ENCODE measurements around the gene EFHC1. TPM values are rescaled to one million over a fixed set of nuclear protein-coding genes. Genes with fewer than 3 reads are reported as not detected.
A peak's percentile ranks its signal among the peaks of the same experiment; 100 is the strongest.
"Not testable (repeated sequence)": the region's sequence is repeated elsewhere in the genome, so short reads cannot be mapped to it uniquely, and the experiment has no call there.

EFHC1 gene
- total and polyA plus RNA-seq, 5 experiments from 2014 or later, result 2.5 to 15.5 (median 5.1) TPM

DNA sequence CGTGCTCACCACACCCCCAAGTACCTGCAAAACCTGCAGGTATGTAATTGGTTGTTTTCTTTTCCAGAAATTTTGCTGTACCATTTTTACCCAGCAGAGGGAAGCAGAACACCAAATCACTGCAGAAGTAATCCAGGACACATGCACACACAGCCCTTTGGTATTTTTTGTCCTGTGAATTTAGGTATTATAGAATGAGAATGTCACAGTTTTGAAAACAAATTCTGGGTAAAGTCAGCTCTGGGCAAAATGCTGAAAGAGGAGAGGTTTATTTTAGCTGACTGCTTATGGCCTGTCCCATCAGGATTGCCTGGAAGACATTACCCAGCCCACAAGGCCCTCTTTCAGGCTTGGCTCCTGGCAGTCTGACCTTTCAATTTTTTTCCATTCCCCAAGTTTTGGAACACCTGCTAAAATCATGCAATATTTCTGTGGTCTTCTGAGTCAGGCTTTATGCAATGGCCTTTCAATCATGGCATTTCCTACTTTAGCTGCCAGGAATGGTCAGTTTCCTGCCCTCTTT lies 3.5 kb upstream of the EFHC1 start:
- Mint-ChIP-seq H3K4me1 (peaks cover 15 to 45% (median 21%) of the 10 kb centered on the region in 4 donors), H3K36me3 (no peaks in the 10 kb centered on the region), H3K9me3 (no peaks in the 10 kb centered on the region), H3K27ac (peak overlapping the region in 7 of 10 donors; percentile 13 to 68 (median 56)), H3K4me3 (peak overlapping the region in 2 of 10 donors; percentile 24 to 29), H3K27me3 (no peaks in the 10 kb centered on the region)
- DNase-seq, result peak in 7 of 10 donors; percentile 45 to 80 (median 69)
- peak in 1 of 2 donors; percentile 14 for ATAC-seq
- POLR2A ChIA-PET, result interaction anchor here (1.1 kb wide), 1 partner anchor 131 kb away, joined by 4 read pairs; no protein-coding TSS in a partner anchor

DNA sequence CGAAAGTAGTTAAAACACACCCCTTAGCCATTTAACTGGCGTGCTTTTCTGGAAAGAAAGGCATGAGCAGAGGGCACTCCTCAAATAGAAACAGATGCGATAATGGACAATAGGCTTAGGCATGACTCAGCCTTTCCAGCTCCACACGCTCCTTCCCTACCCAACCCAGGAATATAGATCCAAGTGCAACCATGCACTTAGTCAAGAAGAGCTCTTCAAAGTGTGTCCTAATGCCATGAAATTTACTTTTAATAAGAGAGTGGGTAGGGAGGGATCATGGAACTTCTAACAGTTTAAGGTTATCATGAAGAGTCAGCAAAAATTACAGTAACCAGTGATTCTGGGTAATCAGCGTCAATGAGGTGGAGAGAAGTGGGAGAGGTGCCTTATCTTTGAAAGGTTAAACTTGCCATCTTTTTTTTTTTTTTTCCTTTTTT lies 2.4 kb upstream of the EFHC1 start:
- ATAC-seq, result no peak

GRCh38 chr6:52418606-52419005 lies 1.5 kb upstream of the EFHC1 start:
- Mint-ChIP-seq H3K27ac (no peak overlapping the region), H3K4me1 (peaks cover 8 to 38% (median 16%) of the 10 kb centered on the region in 4 donors), H3K36me3 (no peaks in the 10 kb centered on the region), H3K9me3 (no peaks in the 10 kb centered on the region), H3K4me3 (peak overlapping the region in 4 of 10 donors; percentile 24 to 53 (median 44)), H3K27me3 (no peaks in the 10 kb centered on the region)
- no peak for DNase-seq
- ATAC-seq, result no peak
- POLR2A ChIA-PET, result interaction anchor here (0.7 to 2.4 kb wide), 7 partner anchors 28 to 243 kb away, joined by 3 to 16 read pairs (median 7); partner anchors contain the start of genes MCM3, PAQR8 and TRAM2

More for the DNA sequence above, 2.4 kb upstream of the EFHC1 start:
- peak overlapping the region in 5 of 10 donors; percentile 11 to 90 (median 48) for H3K27ac Mint-ChIP-seq
- DNase-seq, result no peak
- H3K27me3 Mint-ChIP-seq, result no peaks in the 10 kb centered on the region
- peaks cover 11 to 42% (median 18%) of the 10 kb centered on the region in 4 donors for H3K4me1 Mint-ChIP-seq
- H3K4me3 Mint-ChIP-seq, result peak overlapping the region in 3 of 10 donors; percentile 2 to 54 (median 39)
- H3K36me3 Mint-ChIP-seq, result no peaks in the 10 kb centered on the region
- no peaks in the 10 kb centered on the region for H3K9me3 Mint-ChIP-seq
- POLR2A ChIA-PET, result interaction anchor here (1.1 kb wide), 1 partner anchor 133 kb away, joined by 3 read pairs; the partner anchor contains the start of gene MCM3

DNA sequence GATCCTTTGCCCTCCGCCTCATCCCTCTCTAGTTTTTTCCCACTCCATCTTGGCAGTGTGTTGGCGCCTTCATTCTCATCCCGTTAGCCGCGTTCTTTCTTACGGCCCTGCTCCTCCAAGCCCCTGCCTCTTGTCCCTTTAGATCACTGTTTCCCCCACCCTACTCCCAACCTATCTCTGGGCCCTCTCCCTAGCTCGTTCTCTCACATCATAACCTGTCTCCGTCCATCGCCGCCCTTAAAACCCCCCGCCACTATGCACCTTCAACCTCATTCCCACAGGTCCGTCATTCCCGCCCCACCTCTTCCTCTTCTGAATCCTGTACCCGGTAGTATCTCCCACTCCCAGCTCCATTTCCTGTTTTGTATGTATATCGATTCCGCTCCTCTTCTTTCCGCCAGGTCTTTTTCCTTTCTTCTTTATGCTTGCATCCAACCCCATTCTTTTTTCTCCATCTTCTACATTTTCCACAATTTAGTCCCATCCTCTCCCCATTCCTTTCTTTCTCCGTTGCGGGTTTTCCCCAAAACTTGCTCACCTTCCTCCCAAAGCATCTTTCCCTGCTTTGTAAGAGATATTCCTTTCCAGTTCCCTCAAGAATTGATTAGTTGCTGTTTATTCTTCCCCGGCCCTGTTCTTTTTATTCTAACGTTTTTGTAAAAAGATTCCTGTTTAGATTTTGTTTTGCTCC lies 671 bp downstream of the EFHC1 start:
- ATAC-seq (peak; percentile 0 to 9), DNase-seq (no peak)
- no peaks in the 10 kb centered on the region for H3K36me3 Mint-ChIP-seq
- no peaks in the 10 kb centered on the region for H3K27me3 Mint-ChIP-seq
- H3K4me1 Mint-ChIP-seq, result peaks cover 3 to 28% (median 12%) of the 10 kb centered on the region in 4 donors
- no peak overlapping the region for H3K4me3 Mint-ChIP-seq
- POLR2A ChIA-PET, result interaction anchor here (1.5 to 2.6 kb wide), 5 partner anchors 20 to 155 kb away, joined by 3 to 16 read pairs (median 7); partner anchors contain the start of gene TRAM2
- H3K9me3 Mint-ChIP-seq, result no peaks in the 10 kb centered on the region
- no peak overlapping the region for H3K27ac Mint-ChIP-seq

DNA sequence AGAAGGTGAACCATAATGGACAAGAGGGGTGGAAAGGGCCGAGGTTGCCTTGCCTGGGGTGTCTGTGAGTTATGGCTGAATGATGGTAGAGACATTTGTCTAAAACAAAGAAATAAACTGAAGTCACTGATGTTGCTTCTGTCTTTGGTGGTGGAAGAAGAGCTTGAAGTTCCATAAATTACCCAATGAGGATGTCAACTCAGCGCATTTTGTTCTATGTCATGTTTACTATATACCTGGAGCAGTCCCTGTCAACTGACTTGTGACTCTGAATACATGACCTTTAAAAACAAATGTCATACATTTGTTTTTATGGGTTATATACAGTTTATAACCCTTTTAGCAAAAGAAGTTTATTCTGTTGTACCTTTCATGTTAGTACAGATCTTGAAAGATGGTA lies 2.0 kb downstream of the EFHC1 start:
- H3K27ac Mint-ChIP-seq, result no peak overlapping the region
- POLR2A ChIA-PET, result no interaction called here
- H3K9me3 Mint-ChIP-seq, result no peaks in the 10 kb centered on the region
- DNase-seq (no peak), ATAC-seq (no peak)
- no peaks in the 10 kb centered on the region for H3K27me3 Mint-ChIP-seq
- peaks cover 0 to 17% (median 5%) of the 10 kb centered on the region in 4 donors for H3K4me1 Mint-ChIP-seq
- H3K4me3 Mint-ChIP-seq, result no peak overlapping the region
- no peaks in the 10 kb centered on the region for H3K36me3 Mint-ChIP-seq

GRCh38 chr6:52423448-52423847 lies 3.3 kb downstream of the EFHC1 start:
- Mint-ChIP-seq H3K4me1 (peaks cover 0 to 12% (median 5%) of the 10 kb centered on the region in 4 donors), H3K27me3 (no peaks in the 10 kb centered on the region), H3K27ac (no peak overlapping the region), H3K9me3 (no peaks in the 10 kb centered on the region), H3K4me3 (no peak overlapping the region), H3K36me3 (peaks cover 0 to 2% (median 0%) of the 10 kb centered on the region in 3 donors)
- no peak for ATAC-seq
- no peak for DNase-seq
- POLR2A ChIA-PET, result interaction anchor here (0.6 to 1.0 kb wide), 4 partner anchors 120 to 216 kb away, joined by 3 to 4 read pairs (median 4); no protein-coding TSS in a partner anchor

DNA sequence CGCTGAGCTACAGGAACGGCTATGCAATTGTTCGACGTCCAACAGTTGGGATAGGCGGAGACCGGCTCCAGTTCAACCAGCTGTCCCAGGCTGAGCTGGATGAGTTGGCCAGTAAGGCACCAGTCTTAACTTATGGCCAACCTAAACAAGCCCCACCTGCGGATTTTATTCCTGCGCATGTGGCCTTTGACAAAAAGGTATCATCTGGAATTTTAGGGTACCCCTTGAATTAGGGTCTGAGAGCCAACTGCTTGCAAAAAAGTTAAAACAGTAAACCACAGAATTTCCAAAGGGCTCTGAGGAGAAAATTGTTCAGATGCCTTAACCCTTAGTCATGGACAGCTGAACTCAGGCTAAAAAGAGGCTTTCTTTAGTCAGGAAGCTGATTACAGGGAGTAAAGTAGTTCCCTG lies 3.8 kb downstream of the EFHC1 start:
- no peak for ATAC-seq
- no peak for DNase-seq
- Mint-ChIP-seq H3K4me1 (peaks cover 0 to 8% (median 5%) of the 10 kb centered on the region in 4 donors), H3K36me3 (peaks cover 0 to 3% (median 0%) of the 10 kb centered on the region in 3 donors), H3K27me3 (no peaks in the 10 kb centered on the region), H3K4me3 (no peak overlapping the region), H3K27ac (no peak overlapping the region), H3K9me3 (no peaks in the 10 kb centered on the region)
- POLR2A ChIA-PET, result interaction anchor here (1.0 kb wide), 1 partner anchor 160 kb away, joined by 3 read pairs; no protein-coding TSS in a partner anchor

GRCh38 chr6:52424513-52424912 lies 4.4 kb downstream of the EFHC1 start:
- Mint-ChIP-seq H3K27me3 (no peaks in the 10 kb centered on the region), H3K27ac (no peak overlapping the region), H3K4me3 (no peak overlapping the region), H3K9me3 (no peaks in the 10 kb centered on the region), H3K36me3 (peaks cover 0 to 3% (median 2%) of the 10 kb centered on the region in 3 donors), H3K4me1 (peaks cover 0 to 3% (median 1%) of the 10 kb centered on the region in 4 donors)
- ATAC-seq, result no peak
- no peak for DNase-seq
- POLR2A ChIA-PET, result interaction anchor here (0.5 kb wide), 1 partner anchor 51 kb away, joined by 3 read pairs; no protein-coding TSS in a partner anchor

DNA sequence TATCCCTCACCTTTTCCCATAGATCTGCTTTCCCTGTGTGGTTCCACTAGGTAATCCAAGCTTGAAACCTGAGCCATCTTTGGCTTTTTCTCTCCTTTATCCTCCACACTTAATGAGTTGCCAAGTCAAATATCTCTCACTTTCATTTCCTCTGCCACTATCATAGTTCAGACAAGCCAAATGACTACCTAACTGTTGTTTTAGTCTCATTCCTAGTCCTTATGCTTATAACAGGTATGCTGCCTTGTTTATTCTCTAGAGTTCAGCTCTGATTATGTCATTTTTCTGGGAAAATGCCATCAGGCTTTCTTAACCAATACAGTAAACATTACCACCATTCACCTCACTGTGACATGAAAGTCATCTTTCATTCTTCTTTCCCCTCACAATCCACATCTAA lies 6.5 kb downstream of the EFHC1 start:
- POLR2A ChIA-PET, result no interaction called here
- Mint-ChIP-seq H3K4me1 (peaks cover 0 to 7% (median 2%) of the 10 kb centered on the region in 4 donors), H3K9me3 (no peaks in the 10 kb centered on the region), H3K27ac (no peak overlapping the region), H3K4me3 (no peak overlapping the region), H3K27me3 (no peaks in the 10 kb centered on the region), H3K36me3 (peaks cover 0 to 11% (median 11%) of the 10 kb centered on the region in 3 donors)
- ATAC-seq (no peak), DNase-seq (no peak)

- ATAC-seq, H3K9me3 Mint-ChIP-seq, H3K4me3 Mint-ChIP-seq, H3K27me3 Mint-ChIP-seq, H3K27ac Mint-ChIP-seq, H3K4me1 Mint-ChIP-seq, DNase-seq, POLR2A ChIA-PET: not testable (repeated sequence)
- H3K36me3 Mint-ChIP-seq, result peaks cover 0 to 23% (median 16%) of the 10 kb centered on the region in 3 donors
Measured at GRCh38 chr6:52433294-52433693, 13.2 kb downstream of the EFHC1 start.

GRCh38 chr6:52435345-52435744 lies 15.2 kb downstream of the EFHC1 start:
- DNase-seq (no peak), ATAC-seq (no peak)
- Mint-ChIP-seq H3K27me3 (peaks cover 0 to 1% (median 0%) of the 10 kb centered on the region in 5 donors), H3K9me3 (no peaks in the 10 kb centered on the region), H3K27ac (no peak overlapping the region), H3K36me3 (peaks cover 0 to 24% (median 12%) of the 10 kb centered on the region in 3 donors), H3K4me3 (no peak overlapping the region), H3K4me1 (peaks cover 0 to 7% (median 3%) of the 10 kb centered on the region in 4 donors)
- POLR2A ChIA-PET, result no interaction called here

DNA sequence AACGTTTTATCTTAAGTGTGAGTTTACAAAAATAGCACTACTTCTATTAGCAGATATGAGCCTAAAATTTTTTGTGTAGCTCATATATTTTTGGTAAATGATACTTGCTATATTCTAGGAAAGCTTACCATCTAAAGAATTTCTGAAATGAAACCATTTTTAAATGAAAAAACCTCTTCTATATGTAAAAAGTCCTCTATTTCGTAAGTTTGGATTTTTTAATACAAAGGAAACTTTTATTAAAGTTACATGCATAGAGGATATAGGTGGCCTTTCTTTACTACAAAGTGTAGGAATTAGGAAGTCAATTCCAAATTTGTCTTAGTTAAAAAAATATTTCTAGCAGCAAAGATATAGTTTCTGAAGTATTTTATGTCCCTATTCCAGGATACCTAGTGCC lies 18.8 kb downstream of the EFHC1 start:
- H3K27ac Mint-ChIP-seq, result no peak overlapping the region
- DNase-seq, result no peak
- no peak for ATAC-seq
- no peaks in the 10 kb centered on the region for H3K4me1 Mint-ChIP-seq
- POLR2A ChIA-PET, result no interaction called here
- H3K4me3 Mint-ChIP-seq, result no peak overlapping the region
- H3K36me3 Mint-ChIP-seq, result peaks cover 0 to 27% (median 9%) of the 10 kb centered on the region in 3 donors
- no peaks in the 10 kb centered on the region for H3K27me3 Mint-ChIP-seq
- H3K9me3 Mint-ChIP-seq, result peaks cover 0 to 5% (median 0%) of the 10 kb centered on the region in 9 donors

- POLR2A ChIA-PET, result no interaction called here
- peaks cover 5 to 24% (median 21%) of the 10 kb centered on the region in 9 donors for H3K9me3 Mint-ChIP-seq
Measured at GRCh38 chr6:52454556-52454955, 34.4 kb downstream of the EFHC1 start.

More at GRCh38 chr6:52454556-52454955, 34.4 kb downstream of the EFHC1 start:
- H3K27ac Mint-ChIP-seq, result no peak overlapping the region
- H3K36me3 Mint-ChIP-seq, result peaks cover 27 to 39% (median 35%) of the 10 kb centered on the region in 3 donors
- ATAC-seq (no peak), DNase-seq (no peak)
- H3K4me3 Mint-ChIP-seq, result no peak overlapping the region
- peaks cover 0 to 6% (median 0%) of the 10 kb centered on the region in 5 donors for H3K27me3 Mint-ChIP-seq
- peaks cover 0 to 2% (median 0%) of the 10 kb centered on the region in 4 donors for H3K4me1 Mint-ChIP-seq

Measured in naive thymus-derived CD8-positive, alpha-beta T cell (primary cell).